ENCODE results near the gene LIPC.

- TF ChIP-seq CTCF (conservative IDR thresholded peaks at IDR 0.05; ENCODE audit: low read depth in 2 of 2), result no peak
- no peak for TF ChIP-seq EZH2phosphoT487 (IDR thresholded peaks at IDR 0.05; ENCODE audit: unreplicated experiment)
- TF ChIP-seq EZH2 (IDR thresholded peaks at IDR 0.05; ENCODE audit: low read depth, unreplicated experiment), result no peak
- no peak for TF ChIP-seq POLR2AphosphoS5 (IDR thresholded peaks at IDR 0.05; ENCODE audit: low read depth)
- TF ChIP-seq REST (IDR thresholded peaks at IDR 0.05; ENCODE audit: unreplicated experiment), result no peak
- TF ChIP-seq JUNB (IDR thresholded peaks at IDR 0.05; ENCODE audit: unreplicated experiment), result no peak
- TF ChIP-seq STAT1 (IDR thresholded peaks at IDR 0.05; ENCODE audit: unreplicated experiment), result no peak
- no peak for TF ChIP-seq ZNF462 (CRISPR knock-in tag; IDR thresholded peaks at IDR 0.05)
- no peak for TF ChIP-seq CREB1 (CRISPR knock-in tag; IDR thresholded peaks at IDR 0.05; ENCODE audit: low read depth)
- TF ChIP-seq ZNF331 (CRISPR knock-in tag; IDR thresholded peaks at IDR 0.05; ENCODE audit: low read depth), result no peak
- no peak for TF ChIP-seq ZNF114 (CRISPR knock-in tag; IDR thresholded peaks at IDR 0.05)
Measured at GRCh38 chr15:58447271-58448010, 15.7 kb downstream of the LIPC start.
